Neural progenitor cell (in vitro differentiated cells): ENCODE measurements around the gene SRGAP2C.
"Not testable (repeated sequence)": the region's sequence is repeated elsewhere in the genome, so short reads cannot be mapped to it uniquely, and the experiment has no call there.

Source experiments
- EZH2phosphoT487 ChIP-seq: fragments of 200-600 bp; sonication (generic); IDR thresholded peaks from 2 replicates; pipeline ENCODE4 v1.6.1; 2017; ENCODE audit warnings: antibody characterized with exemption
- TF ChIP-seq, protein P1 (sequence below): fragments of 200-600 bp; sonication (generic); IDR thresholded peaks from 2 replicates; pipeline ENCODE4 v1.5.1; 2017; ENCODE audit warnings: antibody characterized with exemption, mild to moderate bottlenecking

DNA sequence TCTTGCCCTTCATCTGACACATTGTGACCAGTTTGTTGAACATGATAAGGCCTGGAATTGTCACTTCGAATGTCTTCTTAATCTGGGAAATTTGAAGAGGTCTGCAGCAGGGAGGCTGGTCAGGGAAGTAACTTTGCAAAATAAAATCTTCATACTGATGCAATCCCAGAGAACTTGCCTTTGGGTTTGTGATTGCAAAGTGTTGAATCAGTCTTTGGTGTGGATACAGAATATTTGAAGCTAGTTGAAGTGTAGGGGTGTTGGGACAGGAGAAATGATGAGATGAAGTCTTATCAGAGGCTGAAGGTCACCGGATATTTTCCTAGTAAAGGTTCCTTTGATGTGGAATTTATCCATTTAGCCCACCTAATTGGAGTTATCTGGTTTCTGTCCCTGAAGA lies 42.1 kb downstream of the SRGAP2C start:
- TF ChIP-seq, protein P1, sequence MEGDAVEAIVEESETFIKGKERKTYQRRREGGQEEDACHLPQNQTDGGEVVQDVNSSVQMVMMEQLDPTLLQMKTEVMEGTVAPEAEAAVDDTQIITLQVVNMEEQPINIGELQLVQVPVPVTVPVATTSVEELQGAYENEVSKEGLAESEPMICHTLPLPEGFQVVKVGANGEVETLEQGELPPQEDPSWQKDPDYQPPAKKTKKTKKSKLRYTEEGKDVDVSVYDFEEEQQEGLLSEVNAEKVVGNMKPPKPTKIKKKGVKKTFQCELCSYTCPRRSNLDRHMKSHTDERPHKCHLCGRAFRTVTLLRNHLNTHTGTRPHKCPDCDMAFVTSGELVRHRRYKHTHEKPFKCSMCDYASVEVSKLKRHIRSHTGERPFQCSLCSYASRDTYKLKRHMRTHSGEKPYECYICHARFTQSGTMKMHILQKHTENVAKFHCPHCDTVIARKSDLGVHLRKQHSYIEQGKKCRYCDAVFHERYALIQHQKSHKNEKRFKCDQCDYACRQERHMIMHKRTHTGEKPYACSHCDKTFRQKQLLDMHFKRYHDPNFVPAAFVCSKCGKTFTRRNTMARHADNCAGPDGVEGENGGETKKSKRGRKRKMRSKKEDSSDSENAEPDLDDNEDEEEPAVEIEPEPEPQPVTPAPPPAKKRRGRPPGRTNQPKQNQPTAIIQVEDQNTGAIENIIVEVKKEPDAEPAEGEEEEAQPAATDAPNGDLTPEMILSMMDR = not testable (repeated sequence)
- TF ChIP-seq EZH2phosphoT487 = not testable (repeated sequence)
